H1 (cell line): ENCODE measurements around the gene USPL1. TPM values are rescaled to one million over a fixed set of nuclear protein-coding genes. Genes with fewer than 3 reads are reported as not detected.

Experiments used
- CTCF ChIA-PET: fragments of 300-600 bp; sonication (Branson Sonifier 250); formaldehyde crosslinking; loops from one replicate; lab custom pipeline; 2021; ENCODE audit not compliant: partially characterized antibody; lab: Charles Lee
- POLR2A ChIA-PET: fragments of 300-600 bp; sonication (Branson Sonifier 250); formaldehyde crosslinking; loops from one replicate; lab custom pipeline; 2021; ENCODE audit warnings: inconsistent platforms; ENCODE audit not compliant: partially characterized antibody; lab: Charles Lee
- DNase-seq, 2 experiments: peaks; one replicate each; pipeline versions ENCODE4 v3.0.0 to v3.0.0-alpha.2; 2010 to 2022; ENCODE audit warnings: low spot score in 2 of 2, low read depth in 1 of 2, mixed read lengths in 1 of 2
- FAIRE-seq: peaks from 2 replicates; lab custom pipeline; 2011; peaks lifted over from hg19 to GRCh38; lab: Jason Lieb, UNC
- H2AFZ ChIP-seq: 2 replicates; pipeline ENCODE4 v1.8.1; 2012; ENCODE audit warnings: low read length, inconsistent platforms
- H2AK5ac ChIP-seq: 2 replicates; pipeline ENCODE4 v1.6.1; 2013; ENCODE audit warnings: low read depth, low read length
- H2BK120ac ChIP-seq: replicated peaks from 2 replicates; pipeline ENCODE3; 2013; ENCODE audit warnings: low read depth, low read length, inconsistent platforms
- H2BK12ac ChIP-seq: 2 replicates; pipeline ENCODE4 v1.6.1; 2013; ENCODE audit warnings: low read depth, low read length
- H2BK15ac ChIP-seq: 2 replicates; pipeline ENCODE4 v1.6.1; 2013; ENCODE audit warnings: low read length
- H2BK20ac ChIP-seq: 2 replicates; pipeline ENCODE4 v1.6.1; 2013; ENCODE audit warnings: low read length
- H2BK5ac ChIP-seq: 2 replicates; pipeline ENCODE4 v1.6.1; 2013; ENCODE audit warnings: low read depth, low read length
- H3K14ac ChIP-seq: 2 replicates; pipeline ENCODE4 v1.6.1; 2013; ENCODE audit warnings: inconsistent platforms; ENCODE audit not compliant: insufficient read length
- H3K18ac ChIP-seq: 2 replicates; pipeline ENCODE4 v1.6.1; 2013; ENCODE audit warnings: low read length; ENCODE audit errors: extremely low read depth
- H3K23ac ChIP-seq: 2 replicates; pipeline ENCODE4 v1.6.1; 2013; ENCODE audit warnings: inconsistent platforms; ENCODE audit not compliant: insufficient read length
- H3K23me2 ChIP-seq: 2 replicates; pipeline ENCODE4 v1.6.1; 2013; ENCODE audit warnings: low read depth, low read length
- H3K27ac ChIP-seq: 2 replicates; pipeline ENCODE4 v1.6.1; 2011; ENCODE audit warnings: low read depth, low read length, inconsistent platforms
- H3K27me3 ChIP-seq, 4 experiments: replicated peaks in 1 of 4; 1 replicate in 1 of 4; 2 replicates in 3 of 4; pipeline versions ENCODE4 v1.6.1 to v1.8.1; 2011 to 2013; ENCODE audit warnings: low read length in 3 of 4, mild to moderate bottlenecking in 3 of 4, inconsistent platforms in 2 of 4, mixed read lengths in 2 of 4, moderate library complexity in 1 of 4; ENCODE audit not compliant: control insufficient read depth in 3 of 4, insufficient read depth in 3 of 4; ENCODE audit errors: extremely low read depth in 1 of 4
- H3K36me3 ChIP-seq, 4 experiments: 2 replicates each; pipeline versions ENCODE4 v1.6.1 to v1.8.1; 2011 to 2013; ENCODE audit warnings: mild to moderate bottlenecking in 4 of 4, low read length in 3 of 4, moderate library complexity in 2 of 4, control low read depth in 1 of 4, inconsistent platforms in 1 of 4; ENCODE audit not compliant: insufficient read depth in 4 of 4, control insufficient read depth in 2 of 4
- H3K4ac ChIP-seq: replicated peaks from 2 replicates; pipeline ENCODE3; 2013; ENCODE audit warnings: low read length, low read depth, mixed read lengths, inconsistent platforms; ENCODE audit not compliant: insufficient read length
- H3K4me1 ChIP-seq, 4 experiments: replicated peaks in 1 of 4; 1 replicate in 1 of 4; 2 replicates in 3 of 4; pipeline versions ENCODE4 v1.6.1 to v1.8.1; 2011 to 2013; ENCODE audit warnings: low read length in 3 of 4, inconsistent platforms in 2 of 4, mixed read lengths in 1 of 4; ENCODE audit not compliant: insufficient read depth in 4 of 4, control insufficient read depth in 3 of 4
- H3K4me2 ChIP-seq, 2 experiments: 2 replicates each; pipeline versions ENCODE4 v1.6.1 to v1.8.1; 2011 to 2013; ENCODE audit warnings: low read depth in 2 of 2, low read length in 2 of 2, control low read depth in 1 of 2, inconsistent platforms in 1 of 2, mild to moderate bottlenecking in 1 of 2; ENCODE audit not compliant: insufficient read depth in 1 of 2
- H3K4me3 ChIP-seq, 4 experiments: fragments of 200-600, 300-600 bp in 1 of 4; sonication (generic), shearing (Covaris generic), sonication (Bioruptor Twin) in 1 of 4; 2 replicates each; pipeline versions ENCODE4 v1.5.1 to v1.8.1; 2011 to 2016; ENCODE audit warnings: low read length in 4 of 4, low read depth in 3 of 4, control low read depth in 2 of 4, inconsistent platforms in 2 of 4, mild to moderate bottlenecking in 2 of 4, mixed read lengths in 1 of 4, moderate library complexity in 1 of 4; ENCODE audit not compliant: insufficient read depth in 2 of 4; ENCODE audit errors: extremely low read depth in 1 of 4
- H3K56ac ChIP-seq: replicated peaks from 2 replicates; pipeline ENCODE3; 2013; ENCODE audit warnings: low read depth, mild to moderate bottlenecking, mixed read lengths, low read length, inconsistent platforms; ENCODE audit not compliant: insufficient read length
- H3K79me1 ChIP-seq: 2 replicates; pipeline ENCODE4 v1.6.1; 2013; ENCODE audit warnings: low read depth, low read length, control low read depth
- H3K79me2 ChIP-seq, 2 experiments: 2 replicates each; pipeline versions ENCODE4 v1.6.1 to v1.8.1; 2012 to 2013; ENCODE audit warnings: low read length in 2 of 2, mild to moderate bottlenecking in 2 of 2, inconsistent platforms in 1 of 2; ENCODE audit not compliant: insufficient read depth in 2 of 2, control insufficient read depth in 1 of 2
- H3K9ac ChIP-seq, 4 experiments: replicated peaks in 1 of 4; 1 replicate in 1 of 4; 2 replicates in 3 of 4; pipeline versions ENCODE4 v1.6.1 to v1.8.1; 2011 to 2013; ENCODE audit warnings: low read depth in 3 of 4, low read length in 3 of 4, control low read depth in 2 of 4, mild to moderate bottlenecking in 2 of 4, moderate library complexity in 2 of 4, inconsistent platforms in 1 of 4; ENCODE audit errors: extremely low read depth in 1 of 4
- H3K9me3 ChIP-seq, 2 experiments: 2 replicates each; pipeline versions ENCODE4 v1.6.1 to v1.8.1; 2012 to 2013; ENCODE audit warnings: mild to moderate bottlenecking in 2 of 2, moderate library complexity in 2 of 2, control low read depth in 1 of 2, inconsistent platforms in 1 of 2, low read depth in 1 of 2, low read length in 1 of 2, mixed read lengths in 1 of 2; ENCODE audit not compliant: insufficient read depth in 2 of 2
- H4K20me1 ChIP-seq, 2 experiments: replicated peaks in 1 of 2; 2 replicates each; pipeline versions ENCODE3 to v1.8.1; 2011 to 2013; ENCODE audit warnings: inconsistent platforms in 2 of 2, low read length in 2 of 2, mild to moderate bottlenecking in 1 of 2; ENCODE audit not compliant: insufficient read depth in 2 of 2, control insufficient read depth in 1 of 2
- H4K5ac ChIP-seq: 2 replicates; pipeline ENCODE4 v1.6.1; 2013; ENCODE audit warnings: low read length, low read depth, mixed read lengths, inconsistent platforms; ENCODE audit not compliant: insufficient read length
- H4K8ac ChIP-seq: 2 replicates; pipeline ENCODE4 v1.8.0; 2013; ENCODE audit warnings: mild to moderate bottlenecking, moderate library complexity, low read length, inconsistent platforms; ENCODE audit not compliant: insufficient read depth; ENCODE audit errors: extremely low read depth
- H4K91ac ChIP-seq: replicated peaks from 2 replicates; pipeline ENCODE3; 2013; ENCODE audit warnings: low read length, mixed read lengths, inconsistent platforms; ENCODE audit not compliant: insufficient read length
- BRCA1 ChIP-seq: IDR thresholded peaks from 2 replicates; pipeline ENCODE4 v1.6.1; 2012; ENCODE audit warnings: low read depth, low read length, improper control_type of control experiment
- POU5F1 ChIP-seq: IDR thresholded peaks from 2 replicates; pipeline ENCODE4 v1.6.1; 2011; ENCODE audit warnings: low read depth, mild to moderate bottlenecking, low read length, moderate library complexity
- whole genome bisulfite sequencing, 2 experiments: shearing (Covaris generic) in 1 of 2; methylation state at CpG; one replicate each; pipeline versions ENCODE4 v1.1.6 to v1.1.7; 2013 to 2015; ENCODE audit warnings: low lambda C conversion rate in 2 of 2, mixed read lengths in 2 of 2, inconsistent platforms in 1 of 2, low coverage in 1 of 2, missing lambda C conversion rate in 1 of 2; ENCODE audit not compliant: insufficient replicate concordance in 2 of 2, insufficient coverage in 1 of 2, insufficient read length in 1 of 2; ENCODE audit errors: extremely low coverage in 1 of 2, missing lambda C conversion rate in 1 of 2; 5-methylcytosine and 5-hydroxymethylcytosine counted together
- polyA plus RNA-seq, 7 experiments: library from polyadenylated mRNA; depleted of rRNA in 3 of 7; stranded (reverse) in 5 of 7; unstranded in 2 of 7; fragments of >200 nt in 5 of 7; fragments of 200-250 nt in 2 of 7; gene quantifications; 1 replicate in 5 of 7; 2 replicates in 1 of 7; 4 replicates in 1 of 7; pipeline versions ENCODE4 v1.2.1 to v1.2.3, GENCODE V29; 2011 to 2013; ENCODE audit warnings: missing spikeins in 2 of 7, mixed read lengths in 2 of 7
- total RNA-seq: library from RNA; stranded (reverse); fragmentation: NEBNext Ultra II Directional; extraction: Animal tissue kit (Norgen Biotek cat#: 25700); gene quantifications from 2 replicates; pipeline ENCODE4 v1.2.1, GENCODE V29; 2021

USPL1 gene
- total and polyA plus RNA-seq, 2 of the 8 experiments (the other 6 are each of a cell fraction or from before 2014, with no cell fraction given) = 6.3 to 17.1 TPM

- Histone ChIP-seq H4K20me1 (no peaks in the 10 kb centered on the region), H2AFZ (no peak overlapping the region), H3K18ac (no peak overlapping the region), H2BK5ac (no peak overlapping the region), H2BK120ac (no peak overlapping the region), H4K8ac (no peak overlapping the region), H3K4me3 (no peak overlapping the region), H2BK15ac (no peak overlapping the region), H2BK20ac (no peak overlapping the region), H3K4ac (no peak overlapping the region), H4K5ac (no peak overlapping the region), H3K14ac (no peak overlapping the region), H3K9ac (no peak overlapping the region), H3K56ac (no peak overlapping the region), H2AK5ac (no peak overlapping the region), H3K79me2 (no peaks in the 10 kb centered on the region), H3K23me2 (no peaks in the 10 kb centered on the region), H4K91ac (no peak overlapping the region), H3K36me3 (no peaks in the 10 kb centered on the region), H3K79me1 (no peaks in the 10 kb centered on the region), H3K4me2 (no peak overlapping the region), H3K23ac (no peak overlapping the region), H3K27ac (no peak overlapping the region), H3K9me3 (no peaks in the 10 kb centered on the region), H2BK12ac (no peak overlapping the region), H3K27me3 (no peaks in the 10 kb centered on the region), H3K4me1 (peaks cover 0 to 5% (median 0%) of the 10 kb centered on the region in 4 experiments; a peak in 3 of 7 replicates)
- WGBS, 2 experiments = 96% methylated on average over 7 of the region's 7 CpGs; no CpG with 5 or more reads in 1 of the 2 experiments
- FAIRE-seq (no peak), DNase-seq (no peak)
- TF ChIP-seq POU5F1 (no peak), BRCA1 (no peak)
- POLR2A ChIA-PET = no interaction called here
- CTCF ChIA-PET = no interaction called here
Observed at GRCh38 chr13:30697996-30698401, 80.3 kb downstream of the USPL1 start.
